Activated CD4-positive, alpha-beta T cell treated with anti-CD3 and anti-CD28 coated beads, Interleukin-2, Interleukin-6, amounts not matched to agents 100 ng/mL and 50 ng/mL, durations not matched to agents 16 hours and 8 hours (primary cell): ENCODE measurements around the gene EID2B.
A peak's percentile ranks its signal among the peaks of the same experiment; 100 is the strongest.

ENCODE experiments used
- DNase-seq: peaks from one replicate; pipeline ENCODE4 v3.0.0-alpha.2; 2020

The EID2B gene

GRCh38 chr19:39497996-39498797, 34.5 kb downstream of the EID2B start:
- peak; percentile 33 for DNase-seq

GRCh38 chr19:39497701-39497995, 35.0 kb downstream of the EID2B start:
- no peak for DNase-seq

GRCh38 chr19:39496063-39496462, 36.6 kb downstream of the EID2B start:
- no peak for DNase-seq

DNA sequence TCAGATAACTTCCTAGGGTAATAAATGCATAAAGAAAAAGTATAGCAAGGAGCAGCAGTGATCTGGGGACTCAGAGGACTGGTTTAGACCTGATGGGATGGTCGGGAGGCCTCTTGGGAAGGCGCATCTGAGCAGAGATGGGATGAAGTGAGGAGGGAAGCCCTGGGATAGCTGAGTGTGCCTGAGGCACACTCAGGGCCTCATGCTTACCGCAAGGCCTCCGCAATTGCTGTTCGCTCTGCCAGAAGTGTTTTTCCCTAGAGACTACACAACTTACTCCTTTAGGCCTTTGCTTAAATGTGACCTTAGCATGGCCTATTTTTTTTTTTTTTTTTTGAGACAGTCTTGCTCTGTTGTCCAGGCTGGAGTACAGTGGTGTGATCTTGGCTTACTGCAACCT, 38.0 kb downstream of the EID2B start:
- DNase-seq = no peak

DNA sequence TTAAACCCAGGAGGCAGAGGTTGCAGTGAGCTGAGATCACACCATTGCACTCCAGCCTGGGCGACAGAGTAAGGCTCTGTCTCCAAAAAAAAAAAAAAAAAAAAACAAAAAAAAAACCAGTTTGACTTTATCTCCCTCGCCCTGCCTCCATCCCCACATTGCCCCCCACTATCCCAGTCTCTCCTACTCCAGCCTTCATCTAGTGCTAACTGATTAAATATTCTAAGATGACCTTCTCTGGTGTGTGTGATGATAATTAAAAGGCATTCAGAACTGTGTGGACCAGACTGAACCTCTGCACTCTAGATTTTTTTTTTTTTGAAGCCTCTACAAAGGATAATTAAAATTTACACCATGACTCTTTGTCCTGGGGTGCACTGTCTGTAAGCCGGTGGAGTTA, 39.9 kb downstream of the EID2B start:
- no peak for DNase-seq

DNA sequence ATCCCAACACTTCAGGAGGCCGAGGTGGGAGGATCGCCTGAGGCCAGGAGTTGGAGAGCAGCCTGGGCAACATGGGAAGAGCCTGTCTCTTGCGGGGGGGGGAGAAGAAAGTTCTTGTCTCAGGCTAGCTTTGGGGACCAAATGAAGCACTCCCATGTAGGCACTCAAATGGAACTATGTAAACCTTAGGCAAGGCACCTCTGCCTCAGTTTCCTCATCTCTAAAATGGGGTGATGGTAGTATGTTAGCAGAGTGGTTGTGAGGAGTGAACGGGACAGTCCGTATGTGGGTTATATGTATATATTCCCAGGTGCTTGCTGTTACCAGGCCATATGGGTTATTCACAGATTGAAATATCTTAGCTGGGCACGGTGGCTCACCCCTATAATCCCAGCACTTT, 40.4 kb downstream of the EID2B start:
- no peak for DNase-seq

DNA sequence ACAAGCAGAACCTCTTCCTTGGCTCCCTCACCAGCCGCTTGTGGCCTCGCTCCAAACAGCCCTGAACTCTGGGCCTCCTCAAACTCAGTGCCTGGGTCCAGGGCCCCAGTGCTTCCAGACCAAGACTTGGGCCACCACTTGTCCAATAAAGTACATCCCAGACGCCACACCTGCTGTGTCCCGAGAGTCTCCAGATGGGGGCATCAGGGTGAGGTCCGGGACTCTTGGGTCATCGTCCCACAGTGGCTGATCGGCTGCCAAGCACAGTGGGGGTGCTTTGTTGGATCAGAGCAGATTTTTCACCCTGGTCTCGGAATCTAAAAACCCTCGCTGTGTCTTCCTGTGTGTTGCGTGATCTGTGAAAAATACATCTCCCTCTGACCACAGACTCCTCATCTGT, 42.9 kb downstream of the EID2B start:
- DNase-seq = no peak

DNA sequence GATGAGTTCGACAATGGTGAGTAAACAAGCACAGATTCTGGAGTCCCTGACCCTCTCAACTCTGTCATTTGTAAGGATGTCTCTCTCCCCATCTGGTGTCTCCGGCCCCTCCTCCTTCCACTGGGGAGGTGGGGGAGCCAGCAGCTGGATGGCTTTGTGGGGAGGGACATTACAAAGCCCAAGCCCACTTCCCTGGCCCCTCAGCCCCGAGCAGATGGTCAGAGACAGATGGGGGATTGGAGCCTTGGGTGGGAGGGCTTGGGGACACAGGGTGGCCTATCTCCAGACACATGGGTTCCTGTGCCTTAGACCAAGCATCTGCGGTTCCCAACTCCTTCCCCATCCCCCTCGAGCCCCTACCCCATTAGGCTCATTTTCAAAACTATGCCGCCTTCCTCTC, 49.5 kb downstream of the EID2B start:
- no peak for DNase-seq

GRCh38 chr19:39481676-39482075, 51.0 kb downstream of the EID2B start:
- no peak for DNase-seq

DNA sequence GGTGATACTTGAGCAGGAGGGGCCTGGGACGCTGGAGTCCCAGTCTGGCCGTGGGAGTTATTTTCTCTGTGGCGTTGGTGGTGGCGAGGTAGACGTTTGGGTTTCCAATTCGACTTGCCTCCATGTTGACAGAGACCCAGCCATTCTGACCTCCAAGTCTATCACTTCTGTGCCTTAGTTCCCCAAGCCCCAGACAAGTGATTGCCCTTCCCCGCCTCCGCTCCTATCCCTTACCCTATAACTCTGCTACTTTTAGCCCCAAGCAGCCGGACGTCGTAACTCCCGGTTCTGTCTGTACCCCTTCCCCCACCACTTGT, 51.5 kb downstream of the EID2B start:
- DNase-seq = no peak
